Measurements from ENCODE around the gene MAFB.

- TF ChIP-seq CTCF (IDR thresholded peaks at IDR 0.05) (no peak), POLR2A (IDR thresholded peaks at IDR 0.05) (no peak)
Measured at GRCh38 chr20:40720826-40721225, 31.8 kb upstream of the MAFB start.
